IPS-NIHi7 (cell line): ENCODE data around the gene ENTPD2.
A peak's percentile ranks its signal among the peaks of the same experiment; 100 is the strongest.

Experiments used
- DNase-seq: peaks from one replicate; pipeline ENCODE4 v3.0.0; 2012; ENCODE audit warnings: mixed read lengths; ENCODE audit errors: extremely low spot score

Gene ENTPD2

GRCh38 chr9:137079401-137079787 lies 25.5 kb upstream of the ENTPD2 start:
- no peak for DNase-seq

GRCh38 chr9:137078701-137079400 lies 25.0 kb upstream of the ENTPD2 start:
- peak; percentile 64 for DNase-seq

GRCh38 chr9:137077758-137078693 lies 24.2 kb upstream of the ENTPD2 start:
- DNase-seq, result no peak

GRCh38 chr9:137077010-137077747 lies 23.3 kb upstream of the ENTPD2 start, which contains the start of gene UAP1L1:
Gene UAP1L1 (plus strand): TSS chr9:137077517. CDS start chr9:137077533, 16 bp downstream.
- DNase-seq, result peak; percentile 30

GRCh38 chr9:137076636-137077009 lies 22.8 kb upstream of the ENTPD2 start:
- no peak for DNase-seq

GRCh38 chr9:137075275-137075775 lies 21.5 kb upstream of the ENTPD2 start:
- no peak for DNase-seq

- DNase-seq, result no peak
Observed at GRCh38 chr9:137074657-137075274, 20.9 kb upstream of the ENTPD2 start.

GRCh38 chr9:137073992-137074399 lies 20.1 kb upstream of the ENTPD2 start:
- no peak for DNase-seq

- DNase-seq, result no peak
Observed at GRCh38 chr9:137071282-137071681, 17.4 kb upstream of the ENTPD2 start.

GRCh38 chr9:137070906-137071275 lies 17.0 kb upstream of the ENTPD2 start:
- no peak for DNase-seq

- DNase-seq, result peak; percentile 89
Observed at GRCh38 chr9:137070201-137070905, 16.5 kb upstream of the ENTPD2 start, which contains the start of gene SAPCD2. Gene SAPCD2 (minus strand): TSS chr9:137070557. CDS start chr9:137070460, 97 bp downstream.

GRCh38 chr9:137069508-137070091 lies 15.7 kb upstream of the ENTPD2 start:
- no peak for DNase-seq

- DNase-seq, result no peak
Observed at GRCh38 chr9:137068539-137069507, 15.0 kb upstream of the ENTPD2 start.

- peak; percentile 84 for DNase-seq
Observed at GRCh38 chr9:137067860-137068538, 14.1 kb upstream of the ENTPD2 start.

- DNase-seq, result no peak
Observed at GRCh38 chr9:137066096-137066861, 12.4 kb upstream of the ENTPD2 start.

- no peak for DNase-seq
Observed at GRCh38 chr9:137065336-137065967, 11.6 kb upstream of the ENTPD2 start.

- DNase-seq, result no peak
Observed at GRCh38 chr9:137064880-137065164, 11.0 kb upstream of the ENTPD2 start.
